GM18951 (cell line): ENCODE data around the gene PLP1.

Experiments
- POLR2A ChIP-seq: IDR thresholded peaks from 4 replicates; pipeline ENCODE4 v1.6.1; 2011; ENCODE audit warnings: mild to moderate bottlenecking; ENCODE audit not compliant: insufficient read length, insufficient read depth; ENCODE audit errors: extremely low read depth
- in situ Hi-C: fragments of 300-500 bp; cut with MboI; formaldehyde crosslinking; loops from one replicate; pipeline ENCODE4 v1.12.0; 2022; ENCODE audit warnings: low sequenced_read_pairs, mixed read lengths, inconsistent platforms; ENCODE audit not compliant: unreplicated experiment

The PLP1 gene

GRCh38 chrX:103773445-103773844 lies 3.2 kb upstream of the PLP1 start:
- no peak for TF ChIP-seq POLR2A
- in situ Hi-C loops, result no loop called here

- in situ Hi-C loops, result no loop called here
- no peak for TF ChIP-seq POLR2A
Observed at GRCh38 chrX:103774070-103774642, 2.5 kb upstream of the PLP1 start.

GRCh38 chrX:103779141-103779789 lies 2.6 kb downstream of the PLP1 start:
- TF ChIP-seq POLR2A, result no peak
- in situ Hi-C loops, result no loop called here

- no peak for TF ChIP-seq POLR2A
- in situ Hi-C loops, result no loop called here
Observed at GRCh38 chrX:103780336-103781061, 3.9 kb downstream of the PLP1 start.

GRCh38 chrX:103781062-103781402 lies 4.4 kb downstream of the PLP1 start:
- in situ Hi-C loops, result no loop called here
- no peak for TF ChIP-seq POLR2A

GRCh38 chrX:103781706-103782105 lies 5.1 kb downstream of the PLP1 start:
- in situ Hi-C loops, result no loop called here
- no peak for TF ChIP-seq POLR2A

- TF ChIP-seq POLR2A, result no peak
- in situ Hi-C loops, result no loop called here
Observed at GRCh38 chrX:103782640-103783039, 6.0 kb downstream of the PLP1 start.

- no peak for TF ChIP-seq POLR2A
Observed at GRCh38 chrX:103783196-103783595, 6.6 kb downstream of the PLP1 start.

GRCh38 chrX:103783971-103784370 lies 7.3 kb downstream of the PLP1 start:
- in situ Hi-C loops, result no loop called here
- TF ChIP-seq POLR2A, result no peak

More at GRCh38 chrX:103783196-103783595, 6.6 kb downstream of the PLP1 start:
- in situ Hi-C loops, result no loop called here

GRCh38 chrX:103789004-103789403 lies 12.4 kb downstream of the PLP1 start:
- no peak for TF ChIP-seq POLR2A
- in situ Hi-C loops, result no loop called here

GRCh38 chrX:103791228-103791627 lies 14.6 kb downstream of the PLP1 start:
- no peak for TF ChIP-seq POLR2A
- in situ Hi-C loops, result no loop called here

GRCh38 chrX:103791826-103792485 lies 15.3 kb downstream of the PLP1 start:
- TF ChIP-seq POLR2A, result no peak
- in situ Hi-C loops, result no loop called here

GRCh38 chrX:103792916-103793544 lies 16.4 kb downstream of the PLP1 start:
- no peak for TF ChIP-seq POLR2A
- in situ Hi-C loops, result no loop called here
